Astrocyte of the cerebellum (primary cell): ENCODE data around the gene TAF6L.
"Not testable (repeated sequence)": the region's sequence is repeated elsewhere in the genome, so short reads cannot be mapped to it uniquely, and the experiment has no call there.

Experiments
- DNase-seq: peaks from one replicate; pipeline ENCODE4 v3.0.0-alpha.2; 2011; ENCODE audit warnings: low read depth
- H3K4me3 ChIP-seq: 2 replicates; pipeline ENCODE4 v1.5.1; 2011; ENCODE audit warnings: mild to moderate bottlenecking, low read depth, low read length, moderate library complexity
- in situ Hi-C: cut with HindIII; loops from 2 replicates; pipeline ENCODE4 v1.10.0; 2017; ENCODE audit warnings: low sequenced_read_pairs
- TF ChIP-seq, protein P1 (sequence below): IDR thresholded peaks from 2 replicates; pipeline ENCODE4 v1.5.1; 2012; ENCODE audit warnings: low read length, low read depth, moderate library complexity, mild to moderate bottlenecking; ENCODE audit errors: missing control alignments

TAF6L gene

DNA sequence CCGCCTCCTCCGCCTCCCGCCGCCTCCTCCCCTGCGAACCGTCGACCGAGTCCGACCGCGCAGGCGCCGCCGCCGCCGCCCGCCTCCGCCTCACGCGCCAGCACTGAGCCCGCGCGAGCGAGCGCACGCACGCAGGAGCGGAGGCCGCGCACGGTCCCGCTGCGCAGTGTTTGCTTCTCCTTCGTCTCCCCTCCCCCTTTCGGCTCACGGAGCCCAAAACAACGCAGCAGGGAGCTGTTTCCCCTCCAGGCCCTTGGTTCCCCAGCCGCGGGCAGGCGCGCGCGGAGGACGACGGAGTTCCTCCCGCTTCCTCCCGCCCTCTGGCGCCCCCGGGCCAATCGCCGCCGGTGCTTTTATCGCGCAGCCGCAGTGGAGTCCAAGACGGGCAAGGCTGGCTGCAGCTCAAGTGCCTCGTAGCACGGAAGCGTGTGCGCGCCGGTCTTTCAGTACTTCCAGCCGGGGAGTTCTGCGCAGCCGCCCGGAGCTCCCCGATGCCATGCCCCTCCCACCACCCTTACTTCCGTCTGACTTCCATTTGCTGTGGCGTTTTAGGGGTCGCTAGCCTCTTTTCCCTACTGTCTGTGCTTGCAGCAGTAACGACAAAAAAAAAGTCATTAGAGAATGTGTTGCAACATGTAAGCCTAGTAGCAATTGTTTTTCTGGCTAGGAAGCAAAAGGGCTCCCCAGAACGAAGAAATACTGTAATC is 43.9 kb upstream of the TAF6L start, which contains the start of gene HNRNPUL2:
HNRNPUL2 (minus strand) TSS at position 293 of the 707 bp plus-strand sequence. CDS start 301 bp downstream, outside the sequence.
- TF ChIP-seq, protein P1, sequence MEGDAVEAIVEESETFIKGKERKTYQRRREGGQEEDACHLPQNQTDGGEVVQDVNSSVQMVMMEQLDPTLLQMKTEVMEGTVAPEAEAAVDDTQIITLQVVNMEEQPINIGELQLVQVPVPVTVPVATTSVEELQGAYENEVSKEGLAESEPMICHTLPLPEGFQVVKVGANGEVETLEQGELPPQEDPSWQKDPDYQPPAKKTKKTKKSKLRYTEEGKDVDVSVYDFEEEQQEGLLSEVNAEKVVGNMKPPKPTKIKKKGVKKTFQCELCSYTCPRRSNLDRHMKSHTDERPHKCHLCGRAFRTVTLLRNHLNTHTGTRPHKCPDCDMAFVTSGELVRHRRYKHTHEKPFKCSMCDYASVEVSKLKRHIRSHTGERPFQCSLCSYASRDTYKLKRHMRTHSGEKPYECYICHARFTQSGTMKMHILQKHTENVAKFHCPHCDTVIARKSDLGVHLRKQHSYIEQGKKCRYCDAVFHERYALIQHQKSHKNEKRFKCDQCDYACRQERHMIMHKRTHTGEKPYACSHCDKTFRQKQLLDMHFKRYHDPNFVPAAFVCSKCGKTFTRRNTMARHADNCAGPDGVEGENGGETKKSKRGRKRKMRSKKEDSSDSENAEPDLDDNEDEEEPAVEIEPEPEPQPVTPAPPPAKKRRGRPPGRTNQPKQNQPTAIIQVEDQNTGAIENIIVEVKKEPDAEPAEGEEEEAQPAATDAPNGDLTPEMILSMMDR = no peak
- peak; percentile 99 for DNase-seq
- in situ Hi-C loops = no loop called here
- H3K4me3 ChIP-seq = peak within 1 kb of the TSS; percentile 94

DNA sequence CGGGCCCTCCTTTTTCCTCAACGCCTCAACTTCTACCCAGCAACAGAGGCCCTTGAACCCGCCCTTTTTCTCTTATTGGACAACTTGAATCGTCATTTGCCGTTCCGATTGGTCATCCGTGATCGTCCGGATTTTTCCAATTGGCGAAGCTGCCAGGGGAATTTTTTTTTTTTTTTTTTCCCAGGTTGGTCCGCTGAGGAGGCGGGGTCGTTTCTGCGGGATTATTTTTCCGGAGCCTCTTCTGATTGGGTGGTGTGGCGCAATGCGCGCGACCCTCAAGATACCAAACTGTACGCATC is 43.4 kb upstream of the TAF6L start:
- in situ Hi-C loops = no loop called here
- peak; percentile 94 for DNase-seq
- peak overlapping the region; percentile 94 for H3K4me3 ChIP-seq
- TF ChIP-seq, protein P1 = no peak

DNA sequence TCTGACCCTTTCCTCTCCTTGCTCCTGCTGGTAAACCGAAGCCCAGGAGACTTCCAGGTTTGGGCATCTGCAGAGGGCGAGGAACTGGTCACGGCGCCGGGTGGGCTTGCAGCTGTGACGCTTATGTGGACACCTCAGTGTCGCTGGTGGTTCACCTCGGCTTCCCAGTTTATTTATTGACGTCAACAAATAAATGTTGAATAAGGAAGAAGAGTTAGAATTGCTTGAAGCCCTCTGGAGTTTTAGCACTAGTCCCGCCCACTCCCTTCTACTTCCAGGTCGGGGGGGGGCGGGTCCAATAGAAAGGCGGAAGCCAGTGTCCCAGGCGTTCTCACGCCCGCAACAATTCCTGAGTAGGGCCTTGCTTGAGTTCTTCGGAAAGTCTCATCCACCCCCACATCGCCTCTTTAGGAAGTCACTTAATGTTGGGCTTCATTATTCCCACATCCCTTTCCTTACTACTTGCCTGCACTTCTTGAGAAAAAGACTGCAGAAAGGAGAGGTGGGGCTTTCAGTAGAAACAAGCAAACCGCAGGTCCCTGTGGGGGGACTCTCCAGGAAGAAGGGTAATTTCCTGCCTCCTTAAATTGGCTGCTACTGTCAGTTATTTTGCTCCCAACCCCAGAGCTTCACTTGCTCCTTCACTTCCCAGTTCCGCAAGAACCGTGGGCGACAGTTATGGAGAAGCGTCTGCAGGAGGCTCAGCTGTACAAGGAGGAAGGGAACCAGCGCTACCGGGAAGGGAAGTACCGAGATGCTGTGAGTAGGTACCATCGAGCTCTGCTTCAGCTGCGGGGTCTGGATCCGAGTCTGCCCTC is 42.8 kb upstream of the TAF6L start, which contains the start of gene TTC9C:
TTC9C (plus strand) TSS at position 316 of the 818 bp plus-strand sequence; CDS start at position 679, 363 bp downstream.
- DNase-seq = peak; percentile 57
- in situ Hi-C loops = no loop called here
- TF ChIP-seq, protein P1 = no peak
- peak within 1 kb of the TSS; percentile 94 for H3K4me3 ChIP-seq

DNA sequence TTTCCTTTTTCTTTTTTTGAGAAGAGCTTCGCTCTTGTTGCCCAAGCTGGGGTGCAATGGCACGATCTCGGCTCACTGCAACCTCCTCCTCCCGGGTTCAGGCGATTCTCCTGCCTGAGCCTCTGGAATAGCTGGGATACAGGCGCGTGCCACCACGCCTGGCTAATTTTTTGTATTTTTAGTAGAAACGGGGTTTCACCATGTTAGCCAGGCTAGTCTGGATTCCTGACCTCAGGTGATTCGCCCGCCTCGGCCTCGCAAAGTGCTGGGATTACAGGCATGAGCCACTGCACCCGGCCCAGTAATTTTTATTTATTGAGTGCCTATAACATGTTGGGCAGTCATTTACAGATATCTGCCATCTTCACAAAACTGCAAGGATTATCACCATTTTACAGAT is 41.1 kb upstream of the TAF6L start:
- in situ Hi-C loops, DNase-seq: not testable (repeated sequence)
- peak overlapping the region; percentile 94 for H3K4me3 ChIP-seq

DNA sequence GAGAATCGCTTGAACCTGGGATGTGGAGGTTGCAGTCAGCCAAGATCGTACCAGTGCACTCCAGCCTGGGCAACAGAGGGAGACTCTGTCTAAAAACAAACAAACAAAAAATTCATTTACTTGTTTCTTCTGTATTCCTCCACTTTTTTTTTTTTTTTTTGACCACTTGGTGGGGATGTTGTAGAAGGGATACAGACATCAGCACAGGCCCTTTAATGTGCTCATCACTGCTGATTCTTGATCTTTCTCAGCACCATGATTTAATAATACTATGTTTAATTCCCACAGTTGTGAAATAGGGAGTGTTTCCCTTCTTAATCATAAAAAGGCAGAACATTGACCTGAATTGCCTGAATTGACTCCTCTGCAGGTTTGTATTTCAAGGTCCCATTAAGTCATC is 38.4 kb upstream of the TAF6L start:
- H3K4me3 ChIP-seq = no peak overlapping the region
- in situ Hi-C loops = no loop called here
- no peak for DNase-seq
- TF ChIP-seq, protein P1 = no peak

DNA sequence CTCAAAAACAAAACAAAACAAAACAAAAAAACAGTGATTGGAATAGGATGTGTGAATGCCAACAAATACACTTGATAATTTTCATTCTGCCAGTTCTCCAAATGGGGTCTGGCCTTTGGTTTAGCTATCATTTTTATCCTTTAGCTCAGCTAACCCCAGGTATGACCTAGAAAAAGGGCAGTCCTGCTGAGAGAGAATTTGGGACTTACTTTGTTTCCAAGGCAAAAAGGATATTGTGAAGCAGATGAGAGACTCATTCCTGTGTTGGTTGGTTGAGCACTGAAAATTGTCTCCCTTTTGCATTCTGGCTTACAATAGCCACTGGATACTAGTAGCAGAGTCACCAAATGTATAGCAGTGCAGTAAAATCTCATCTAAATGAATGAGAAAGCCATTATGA is 34.0 kb upstream of the TAF6L start:
- TF ChIP-seq, protein P1 = no peak
- in situ Hi-C loops = no loop called here
- no peak for DNase-seq
- no peak overlapping the region for H3K4me3 ChIP-seq
